Measurements from ENCODE around the gene TIE1. TPM values are rescaled to one million over a fixed set of nuclear protein-coding genes. Genes with fewer than 3 reads are reported as not detected.

TIE1 gene
- total RNA-seq, 2 donors from 2014 or later = 23.6 to 51.7 TPM

GRCh38 chr1:43365678-43366077 is 64.9 kb downstream of the TIE1 start:
- Histone ChIP-seq H3K27ac (no peak overlapping the region), H3K4me1 (peaks cover 0 to 30% of the 10 kb centered on the region in 2 donors), H3K27me3 (no peaks in the 10 kb centered on the region), H3K9me3 (no peaks in the 10 kb centered on the region), H3K36me3 (peaks cover 37% of the 10 kb centered on the region), H3K4me3 (no peak overlapping the region)
- DNase-seq (ENCODE audit: low spot score) = no peak
- TF ChIP-seq CTCF (IDR thresholded peaks at IDR 0.05) = no peak

GRCh38 chr1:43366179-43366578 is 65.4 kb downstream of the TIE1 start:
- peaks cover 37% of the 10 kb centered on the region for H3K36me3 ChIP-seq
- no peak for DNase-seq (ENCODE audit: low spot score)
- no peak for TF ChIP-seq CTCF (IDR thresholded peaks at IDR 0.05)

GRCh38 chr1:43366601-43367025 is 65.8 kb downstream of the TIE1 start:
- H3K36me3 ChIP-seq = peaks cover 37% of the 10 kb centered on the region

More at GRCh38 chr1:43366179-43366578, 65.4 kb downstream of the TIE1 start:
- H3K27me3 ChIP-seq = no peaks in the 10 kb centered on the region
- H3K9me3 ChIP-seq = no peaks in the 10 kb centered on the region
- H3K4me1 ChIP-seq = peaks cover 0 to 30% of the 10 kb centered on the region in 2 donors
- peak overlapping the region; percentile 88 to 89 for H3K4me3 ChIP-seq
- H3K27ac ChIP-seq = peak overlapping the region; percentile 92 to 93

GRCh38 chr1:43367026-43367903 is 66.5 kb downstream of the TIE1 start:
- Histone ChIP-seq H3K4me1 (peaks cover 0 to 32% of the 10 kb centered on the region in 2 donors), H3K4me3 (peak overlapping the region; percentile 88 to 89), H3K9me3 (no peaks in the 10 kb centered on the region), H3K36me3 (peaks cover 30% of the 10 kb centered on the region), H3K27me3 (no peaks in the 10 kb centered on the region), H3K27ac (peak overlapping the region; percentile 92 to 93)
- TF ChIP-seq CTCF (IDR thresholded peaks at IDR 0.05) = no peak
- no peak for DNase-seq (ENCODE audit: low spot score)

More at GRCh38 chr1:43366601-43367025, 65.8 kb downstream of the TIE1 start:
- H3K9me3 ChIP-seq = no peaks in the 10 kb centered on the region
- peak overlapping the region; percentile 88 to 89 for H3K4me3 ChIP-seq
- no peak for DNase-seq (ENCODE audit: low spot score)
- TF ChIP-seq CTCF (IDR thresholded peaks at IDR 0.05) = no peak
- no peaks in the 10 kb centered on the region for H3K27me3 ChIP-seq
- peaks cover 0 to 30% of the 10 kb centered on the region in 2 donors for H3K4me1 ChIP-seq
- H3K27ac ChIP-seq = peak overlapping the region; percentile 92 to 93

- TF ChIP-seq CTCF (IDR thresholded peaks at IDR 0.05) = peak in 1 of 2 donors; percentile 49
- H3K27me3 ChIP-seq = no peaks in the 10 kb centered on the region
- H3K4me1 ChIP-seq = peaks cover 0 to 40% of the 10 kb centered on the region in 2 donors
- no peaks in the 10 kb centered on the region for H3K9me3 ChIP-seq
- peak; percentile 91 for DNase-seq (ENCODE audit: low spot score)
- peak within 1 kb of the TSS; percentile 88 to 89 for H3K4me3 ChIP-seq
- H3K36me3 ChIP-seq = peaks cover 24% of the 10 kb centered on the region
- peak within 1 kb of the TSS; percentile 92 to 93 for H3K27ac ChIP-seq
Measured at GRCh38 chr1:43367904-43368645, 67.3 kb downstream of the TIE1 start, which contains the start of gene ELOVL1. Gene ELOVL1, minus strand, starts transcription at chr1:43368011. Its CDS starts 2,402 bp downstream, at chr1:43365609.
